Body of pancreas (tissue), 4 donors: ENCODE data around the gene AKT1.

Source experiments
- CTCF ChIP-seq, 7 experiments: fragments of 450-650 bp in 4 of 7; fragments of 200-600 bp in 3 of 7; sonication (generic) in 3 of 7; IDR thresholded peaks; one replicate each; pipeline ENCODE4 v1.5.1; 2016 to 2019; ENCODE audit warnings: antibody characterized with exemption in 7 of 7
- POLR2A ChIP-seq, 3 donors: fragments of 450-650 bp; IDR thresholded peaks; one replicate each; pipeline ENCODE4 v1.6.1; 2016; ENCODE audit warnings: antibody characterized with exemption in 3 of 3, mild to moderate bottlenecking in 2 of 3

DNA sequence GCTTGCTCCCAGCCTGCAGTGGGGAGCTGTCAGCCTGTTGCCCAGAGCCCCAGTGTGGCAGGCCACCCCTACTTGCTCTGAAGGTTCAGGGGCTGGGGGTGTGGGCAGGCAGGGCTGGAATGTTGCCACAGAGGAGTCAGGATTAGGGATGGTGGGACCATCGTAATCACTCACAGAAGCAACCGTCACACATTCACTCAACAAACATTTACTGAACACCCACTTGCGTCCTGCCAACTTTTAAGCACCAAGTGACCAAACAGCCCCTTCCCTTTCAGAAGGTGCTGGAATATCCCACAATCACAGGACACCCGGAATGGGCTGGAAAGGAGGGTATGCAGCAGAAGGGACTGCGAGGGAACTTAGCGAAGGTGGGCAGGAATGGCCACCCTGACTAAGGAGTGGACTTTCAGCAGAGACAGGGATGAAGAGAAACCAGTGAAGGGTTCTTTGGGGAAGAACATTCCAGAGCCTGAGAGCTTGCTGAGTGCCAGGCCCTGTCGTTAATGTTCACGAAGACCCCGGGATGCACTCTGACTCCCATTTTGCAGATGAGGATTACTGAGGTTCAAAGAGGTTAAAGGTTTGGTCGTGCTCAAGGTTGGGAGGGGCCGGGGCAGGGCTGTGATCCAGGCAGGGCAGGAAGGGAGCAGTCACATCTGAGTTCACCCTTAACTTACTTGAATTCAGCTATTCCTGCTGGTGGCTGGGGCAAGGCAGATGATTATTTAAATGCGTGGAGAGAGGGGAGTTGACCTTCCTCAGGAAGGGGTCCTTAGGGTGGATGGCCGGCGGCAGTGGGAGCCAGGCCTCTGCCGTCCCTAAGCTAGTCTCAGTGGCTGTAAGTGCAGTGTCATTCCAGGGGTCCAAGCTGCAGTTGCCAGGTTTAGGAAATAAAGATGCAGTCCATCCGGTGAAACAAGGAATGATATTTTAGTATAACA lies 3.0 kb upstream of the AKT1 start:
- TF ChIP-seq CTCF (IDR thresholded peaks at IDR 0.05) (no peak), POLR2A (IDR thresholded peaks at IDR 0.05) (no peak)
